Pancreas (tissue), 10 donors: ENCODE measurements around the gene LTBP2. TPM values are rescaled to one million over a fixed set of nuclear protein-coding genes. Genes with fewer than 3 reads are reported as not detected.

Source experiments
- ATAC-seq, 4 donors: fragments of 200-7000 bp; cut with Tn5 transposase; one replicate each; pipeline versions ENCODE4 v1.8.0 to v1.9.1; 2020; ENCODE audit warnings: mild to moderate bottlenecking in 4 of 4, moderate library complexity in 4 of 4
- DNase-seq, 6 donors: peaks; one replicate each; pipeline ENCODE4 v3.0.0-alpha.2; 2020
- FAIRE-seq: peaks from 2 replicates; lab custom pipeline; 2012; peaks lifted over from hg19 to GRCh38; lab: Jason Lieb, UNC
- H3K27ac ChIP-seq, 4 donors: fragments of 200-600 bp; sonication (generic); 1 replicate in 3 of 4; 2 replicates in 1 of 4; pipeline versions ENCODE4 v1.5.0 to v1.8.0; 2020
- H3K27me3 ChIP-seq, 4 donors: fragments of 200-600 bp; one replicate each; pipeline ENCODE4 v1.8.0; 2021
- H3K36me3 ChIP-seq, 3 donors: fragments of 200-600 bp; sonication (generic) in 1 of 3; one replicate each; pipeline versions ENCODE4 v1.5.0 to v1.8.0; 2020 to 2021
- H3K4me1 ChIP-seq, 3 donors: fragments of 200-600 bp; one replicate each; pipeline ENCODE4 v1.8.0; 2021
- H3K4me3 ChIP-seq, 4 donors: fragments of 200-600 bp; sonication (generic) in 2 of 4; one replicate each; pipeline versions ENCODE4 v1.5.0 to v1.8.0; 2020 to 2021
- H3K9me3 ChIP-seq, 4 donors: fragments of 200-600 bp; one replicate each; pipeline ENCODE4 v1.8.0; 2021
- WGBS, 2 donors: extraction: QIAGEN DNeasy Blood & Tissue Kit; methylation state at CpG; one replicate each; pipeline ENCODE4 v1.1.7; 2013; 5-methylcytosine and 5-hydroxymethylcytosine counted together
- intact Hi-C, 3 donors: fragments of 100-400 bp; cut with DNase I; formaldehyde crosslinking; loops; one replicate each; pipeline versions ENCODE4 v1.11.1 to v1.14.2; 2022
- polyA plus RNA-seq, 2 donors: library from polyadenylated mRNA; stranded (reverse); fragments of 200-250 nt; gene quantifications; one replicate each; pipeline ENCODE4 v1.2.3, GENCODE V29; 2013
- total RNA-seq, 6 donors: library from RNA; stranded (reverse); fragmentation: NEBNext Ultra II Directional in 4 of 6; extraction: Animal tissue kit (Norgen Biotek cat#: 25700) in 4 of 6; gene quantifications; one replicate each; pipeline versions ENCODE4 v1.2.1 to v1.2.4, GENCODE V29; 2021 to 2023
- TF ChIP-seq, protein P1 (sequence below), 4 donors: fragments of 200-600 bp; sonication (generic) in 3 of 4; IDR thresholded peaks; one replicate each; pipeline versions ENCODE4 v1.5.0 to v1.8.0; 2021; ENCODE audit warnings: antibody characterized with exemption in 4 of 4
- donor health status: healthy with polysubstance abuse.
- donor health status: DM: no; HTN: no; CAD: no; lungs with moderate emphysema.
- donor health status: DM: no; HTN: no; CAD: no.
- donor health status: control.
- donor health status: control.
- donor health status: Bipolar disorder and iron deficiency.
- donor health status: DM: yes; HTN: yes; CAD: no.
- donor health status: DM: no; HTN: no; CAD: no.
- donor health status: DM: no; HTN: no; CAD: no.
- donor health status: DM: yes; HTN: yes; CAD: no.

LTBP2 gene
- total and polyA plus RNA-seq, 8 donors = 1.8 to 18.1 (median 4.7) TPM

- no peaks in the 10 kb centered on the region for H3K36me3 ChIP-seq
- TF ChIP-seq, protein P1, sequence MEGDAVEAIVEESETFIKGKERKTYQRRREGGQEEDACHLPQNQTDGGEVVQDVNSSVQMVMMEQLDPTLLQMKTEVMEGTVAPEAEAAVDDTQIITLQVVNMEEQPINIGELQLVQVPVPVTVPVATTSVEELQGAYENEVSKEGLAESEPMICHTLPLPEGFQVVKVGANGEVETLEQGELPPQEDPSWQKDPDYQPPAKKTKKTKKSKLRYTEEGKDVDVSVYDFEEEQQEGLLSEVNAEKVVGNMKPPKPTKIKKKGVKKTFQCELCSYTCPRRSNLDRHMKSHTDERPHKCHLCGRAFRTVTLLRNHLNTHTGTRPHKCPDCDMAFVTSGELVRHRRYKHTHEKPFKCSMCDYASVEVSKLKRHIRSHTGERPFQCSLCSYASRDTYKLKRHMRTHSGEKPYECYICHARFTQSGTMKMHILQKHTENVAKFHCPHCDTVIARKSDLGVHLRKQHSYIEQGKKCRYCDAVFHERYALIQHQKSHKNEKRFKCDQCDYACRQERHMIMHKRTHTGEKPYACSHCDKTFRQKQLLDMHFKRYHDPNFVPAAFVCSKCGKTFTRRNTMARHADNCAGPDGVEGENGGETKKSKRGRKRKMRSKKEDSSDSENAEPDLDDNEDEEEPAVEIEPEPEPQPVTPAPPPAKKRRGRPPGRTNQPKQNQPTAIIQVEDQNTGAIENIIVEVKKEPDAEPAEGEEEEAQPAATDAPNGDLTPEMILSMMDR (IDR thresholded peaks at IDR 0.05) = no peak
- no peak for DNase-seq
- intact Hi-C loops = no loop called here
- WGBS, 2 donors = 80 to 87% methylated on average over 4 of the region's 4 CpGs
- FAIRE-seq = no peak
- no peaks in the 10 kb centered on the region for H3K4me1 ChIP-seq
- no peak overlapping the region for H3K4me3 ChIP-seq
- H3K9me3 ChIP-seq = no peaks in the 10 kb centered on the region
- no peaks in the 10 kb centered on the region for H3K27me3 ChIP-seq
- H3K27ac ChIP-seq = no peak overlapping the region
- ATAC-seq = no peak
Measured at GRCh38 chr14:74545386-74545785, 66.7 kb downstream of the LTBP2 start.

- H3K9me3 ChIP-seq = no peaks in the 10 kb centered on the region
- H3K4me3 ChIP-seq = no peak overlapping the region
- ATAC-seq (no peak), DNase-seq (no peak), FAIRE-seq (no peak)
- intact Hi-C loops = no loop called here
- 84 to 90% methylated on average over 5 of the region's 5 CpGs for WGBS, 2 donors
- TF ChIP-seq, protein P1 (IDR thresholded peaks at IDR 0.05) = no peak
- no peaks in the 10 kb centered on the region for H3K27me3 ChIP-seq
- no peaks in the 10 kb centered on the region for H3K4me1 ChIP-seq
- no peaks in the 10 kb centered on the region for H3K36me3 ChIP-seq
- H3K27ac ChIP-seq = no peak overlapping the region
Measured at GRCh38 chr14:74543771-74544438, 68.1 kb downstream of the LTBP2 start.

DNA sequence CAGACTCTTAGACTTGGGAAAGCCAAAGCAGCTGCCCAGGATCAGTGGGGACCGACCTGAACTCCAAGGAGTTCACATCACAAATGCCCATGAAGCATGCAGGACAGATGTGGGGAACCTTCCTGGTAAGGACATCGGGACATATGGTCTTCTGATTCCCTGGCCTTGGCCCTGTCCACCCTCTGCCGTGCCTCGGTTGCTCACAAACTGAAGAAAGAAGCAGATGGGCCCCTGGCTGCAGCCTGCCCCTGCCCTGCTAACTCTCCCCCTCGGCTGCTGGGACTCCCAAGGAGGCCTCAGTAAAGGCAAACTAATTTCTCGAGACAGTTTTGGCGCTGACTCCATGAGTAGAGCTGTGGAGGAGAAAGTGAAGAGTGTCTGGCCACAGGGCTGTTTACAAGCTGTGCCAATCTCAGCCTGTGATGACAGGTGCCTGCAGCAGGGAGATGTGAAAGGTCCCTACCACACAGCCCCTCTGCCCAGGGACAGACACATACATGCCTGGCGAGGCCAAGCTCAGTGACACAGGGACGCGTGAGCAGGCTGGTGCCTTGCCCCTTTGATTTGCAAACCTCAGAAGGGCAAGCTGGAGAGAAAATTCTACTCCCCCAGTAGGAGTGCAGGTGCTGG lies 69.9 kb downstream of the LTBP2 start:
- intact Hi-C loops = no loop called here
- ATAC-seq = no peak
- no peak overlapping the region for H3K27ac ChIP-seq
- H3K36me3 ChIP-seq = no peaks in the 10 kb centered on the region
- H3K4me3 ChIP-seq = no peak overlapping the region
- no peak for DNase-seq
- TF ChIP-seq, protein P1 (IDR thresholded peaks at IDR 0.05) = no peak
- 82 to 89% methylated on average over 10 of the region's 10 CpGs for WGBS, 2 donors
- H3K4me1 ChIP-seq = no peaks in the 10 kb centered on the region
- FAIRE-seq = no peak
- no peaks in the 10 kb centered on the region for H3K9me3 ChIP-seq
- no peaks in the 10 kb centered on the region for H3K27me3 ChIP-seq

DNA sequence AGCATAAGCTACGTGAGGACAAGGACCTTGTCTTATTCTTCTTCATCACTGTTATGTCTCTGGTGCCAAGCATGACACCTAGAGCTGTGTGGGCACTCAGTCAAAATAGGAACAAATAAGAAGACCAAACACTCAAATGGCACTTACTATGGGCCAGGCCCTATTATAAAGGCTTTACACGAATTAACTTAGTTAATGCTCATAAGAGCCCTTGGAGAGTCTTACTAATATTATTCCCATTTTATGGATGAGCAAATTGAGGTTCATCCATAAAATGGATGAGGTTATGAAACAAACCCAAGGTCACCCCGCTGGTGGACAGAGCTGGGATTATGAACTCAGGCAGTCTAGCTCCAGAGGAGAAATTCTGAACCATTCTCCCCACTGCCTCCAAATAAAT lies 70.8 kb downstream of the LTBP2 start:
- no peak for DNase-seq
- Histone ChIP-seq H3K27ac (no peak overlapping the region), H3K27me3 (no peaks in the 10 kb centered on the region), H3K36me3 (no peaks in the 10 kb centered on the region), H3K4me3 (no peak overlapping the region), H3K9me3 (no peaks in the 10 kb centered on the region), H3K4me1 (no peaks in the 10 kb centered on the region)
- intact Hi-C loops = no loop called here
- 81 to 91% methylated on average over 3 of the region's 3 CpGs for WGBS, 2 donors
- no peak for FAIRE-seq
- TF ChIP-seq, protein P1 (IDR thresholded peaks at IDR 0.05) = no peak
- ATAC-seq = no peak

DNA sequence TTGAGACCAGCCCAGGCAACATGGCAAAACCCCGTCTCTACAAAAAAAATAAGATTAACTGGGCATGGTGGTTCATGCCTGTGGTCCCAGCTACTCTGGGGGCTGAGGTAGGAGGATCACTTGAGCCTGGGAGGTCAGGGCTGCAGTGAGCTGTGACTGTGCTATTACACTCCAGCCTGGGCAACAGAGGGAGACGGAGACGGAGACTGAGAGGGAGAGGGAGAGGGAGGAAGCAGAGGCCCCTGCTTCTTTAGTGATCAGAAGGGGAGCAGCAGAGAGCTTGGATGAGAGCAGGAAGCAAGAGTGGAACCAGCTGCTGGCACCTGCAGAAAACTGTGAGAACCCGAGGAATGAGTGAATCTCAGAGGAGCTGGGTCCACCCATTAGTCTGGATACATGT lies 72.5 kb downstream of the LTBP2 start:
- intact Hi-C loops = no loop called here
- Histone ChIP-seq H3K9me3 (no peaks in the 10 kb centered on the region), H3K27ac (no peak overlapping the region), H3K27me3 (no peaks in the 10 kb centered on the region), H3K4me1 (no peaks in the 10 kb centered on the region), H3K36me3 (no peaks in the 10 kb centered on the region), H3K4me3 (no peak overlapping the region)
- 87 to 89% methylated on average over 4 of the region's 4 CpGs for WGBS, 2 donors
- FAIRE-seq = no peak
- no peak for ATAC-seq
- no peak for DNase-seq
- TF ChIP-seq, protein P1 (IDR thresholded peaks at IDR 0.05) = no peak
